Hindlimb muscle (tissue), 1 donor: ENCODE data around the gene NDUFS6. TPM values are rescaled to one million over a fixed set of nuclear protein-coding genes. Genes with fewer than 3 reads are reported as not detected.
A peak's percentile ranks its signal among the peaks of the same experiment; 100 is the strongest.

Experiments used
- DNase-seq: peaks from one replicate; pipeline ENCODE4 v3.0.0-alpha.2; 2013
- polyA plus RNA-seq: library from polyadenylated mRNA; unstranded; fragments of 120-200 nt; gene quantifications from one replicate; pipeline ENCODE4 v1.2.1, GENCODE V29; 2013; ENCODE audit not compliant: insufficient read length

NDUFS6 gene
- polyA plus RNA-seq, result 69.9 TPM

- DNase-seq, result peak; percentile 76
These were observed at the start of gene NDUFS6 for GRCh38 chr5:1801222-1801966. Gene NDUFS6, plus strand, starts transcription at chr5:1801407. Its CDS starts 11 bp downstream, at chr5:1801418.

GRCh38 chr5:1751864-1752822 lies 49.1 kb upstream of the NDUFS6 start:
- DNase-seq, result no peak

- DNase-seq, result no peak
These were observed 48.3 kb upstream of the NDUFS6 start for GRCh38 chr5:1752881-1753280.

- no peak for DNase-seq
These were observed 47.7 kb upstream of the NDUFS6 start for GRCh38 chr5:1753490-1753889.

- DNase-seq, result no peak
These were observed 46.5 kb upstream of the NDUFS6 start for GRCh38 chr5:1754531-1755220.

- DNase-seq, result no peak
These were observed 45.8 kb upstream of the NDUFS6 start for GRCh38 chr5:1755321-1755949.

- DNase-seq, result no peak
These were observed 44.7 kb upstream of the NDUFS6 start for GRCh38 chr5:1756481-1756880.

GRCh38 chr5:1757511-1757910 lies 43.7 kb upstream of the NDUFS6 start:
- DNase-seq, result no peak

GRCh38 chr5:1758574-1758973 lies 42.6 kb upstream of the NDUFS6 start:
- no peak for DNase-seq

- DNase-seq, result no peak
These were observed 41.7 kb upstream of the NDUFS6 start for GRCh38 chr5:1759378-1759970.

- no peak for DNase-seq
These were observed 41.0 kb upstream of the NDUFS6 start for GRCh38 chr5:1760231-1760630.

GRCh38 chr5:1760656-1761452 lies 40.4 kb upstream of the NDUFS6 start:
- no peak for DNase-seq

GRCh38 chr5:1761453-1761755 lies 39.8 kb upstream of the NDUFS6 start:
- DNase-seq, result no peak

- DNase-seq, result no peak
These were observed 38.9 kb upstream of the NDUFS6 start for GRCh38 chr5:1762121-1762882.

GRCh38 chr5:1762883-1763547 lies 38.2 kb upstream of the NDUFS6 start:
- DNase-seq, result no peak

- peak; percentile 42 for DNase-seq
These were observed 37.7 kb upstream of the NDUFS6 start for GRCh38 chr5:1763548-1763911.

- no peak for DNase-seq
These were observed 37.1 kb upstream of the NDUFS6 start for GRCh38 chr5:1763960-1764605.

GRCh38 chr5:1764606-1764960 lies 36.6 kb upstream of the NDUFS6 start:
- no peak for DNase-seq

- DNase-seq, result no peak
These were observed 35.9 kb upstream of the NDUFS6 start for GRCh38 chr5:1765141-1765879.
